HCT116 (cell line): ENCODE results near the gene TMCC1. TPM values are rescaled to one million over a fixed set of nuclear protein-coding genes. Genes with fewer than 3 reads are reported as not detected.
A peak's percentile ranks its signal among the peaks of the same experiment; 100 is the strongest.

Experiments used
- ATAC-seq: fragments of 200-7000 bp; cut with Tn5 transposase; 2 replicates; pipeline ENCODE4 v1.9.1; 2020; ENCODE audit warnings: mild to moderate bottlenecking, moderate library complexity
- BruUV-seq: library from RNA; stranded (reverse); fragments of 400-500 nt; replicated peaks from 2 replicates; lab custom pipeline; 2021; lab: Mats Ljungman, UMichigan
- CTCF ChIA-PET: fragments of 300-600 bp; sonication (Branson Sonifier 250); formaldehyde crosslinking; loops from one replicate; lab custom pipeline; 2021; ENCODE audit warnings: antibody characterized with exemption; lab: Charles Lee
- POLR2A ChIA-PET: fragments of 300-600, 350-600 bp; sonication (Branson Sonifier 250); formaldehyde crosslinking; loops from one replicate; lab custom pipeline; 2021; ENCODE audit warnings: antibody characterized with exemption; lab: Charles Lee
- RAD21 ChIA-PET, 2 experiments: fragments of 300-600 bp; sonication (Branson Sonifier 250); formaldehyde crosslinking; loops; one replicate each; lab custom pipeline; 2023; ENCODE audit warnings: low total read pairs in 2 of 2; ENCODE audit not compliant: uncharacterized antibody in 2 of 2, unreplicated experiment in 2 of 2, low non-redundant PET in 1 of 2; lab: Charles Lee
- DNase-seq: peaks from one replicate; pipeline ENCODE4 v3.0.0-alpha.2; 2010; ENCODE audit warnings: low read depth, low spot score
- H2AFZ ChIP-seq: fragments of 200-600 bp; shearing (Covaris generic), sonication (generic); 2 replicates; pipeline ENCODE4 v1.6.1; 2017; ENCODE audit warnings: low read depth, mixed run types, mixed read lengths, antibody characterized with exemption, low read length; ENCODE audit not compliant: poor library complexity, severe bottlenecking
- H3K27ac ChIP-seq: 2 replicates; pipeline ENCODE4 v1.5.1; 2012; ENCODE audit warnings: low read depth, low read length
- H3K27me3 ChIP-seq: fragments of 200-600 bp; sonication (generic); 2 replicates; pipeline ENCODE4 v1.6.1; 2016; ENCODE audit warnings: mixed run types, low read length, mixed read lengths; ENCODE audit not compliant: insufficient read depth
- H3K36me3 ChIP-seq, 2 experiments: fragments of 200-500 bp in 1 of 2; fragments of 200-600 bp in 1 of 2; sonication (Bioruptor generic) in 1 of 2; sonication (generic) in 1 of 2; 2 replicates each; pipeline versions ENCODE4 v1.5.1 to v1.6.1; 2014 to 2016; ENCODE audit warnings: low read length in 2 of 2, inconsistent platforms in 1 of 2, mixed read lengths in 1 of 2, mixed run types in 1 of 2; ENCODE audit not compliant: insufficient read depth in 2 of 2, control insufficient read depth in 1 of 2
- H3K4me1 ChIP-seq, 2 experiments: fragments of 200-600 bp in 1 of 2; sonication (generic) in 1 of 2; 2 replicates each; pipeline versions ENCODE4 v1.5.1 to v1.6.1; 2012 to 2017; ENCODE audit warnings: low read length in 2 of 2, inconsistent platforms in 1 of 2, mild to moderate bottlenecking in 1 of 2, mixed read lengths in 1 of 2, mixed run types in 1 of 2, moderate library complexity in 1 of 2; ENCODE audit not compliant: insufficient read depth in 2 of 2, control insufficient read depth in 1 of 2
- H3K4me2 ChIP-seq: fragments of 200-600 bp; sonication (generic); 2 replicates; pipeline ENCODE4 v1.6.1; 2017; ENCODE audit warnings: mixed run types, low read length, mixed read lengths
- H3K4me3 ChIP-seq, 2 experiments: fragments of 200-600 bp in 1 of 2; sonication (generic) in 1 of 2; replicated peaks in 1 of 2; 2 replicates each; pipeline ENCODE4 v1.5.1; 2011 to 2016; ENCODE audit warnings: low read length in 2 of 2, control low read depth in 1 of 2, low read depth in 1 of 2, mild to moderate bottlenecking in 1 of 2, mixed read lengths in 1 of 2, mixed run types in 1 of 2
- H3K79me2 ChIP-seq: fragments of 200-600 bp; sonication (generic); 2 replicates; pipeline ENCODE4 v1.6.1; 2017; ENCODE audit warnings: mild to moderate bottlenecking, mixed run types, low read length, moderate library complexity, mixed read lengths; ENCODE audit not compliant: insufficient read depth
- H3K9ac ChIP-seq: fragments of 200-600 bp; sonication (generic); 2 replicates; pipeline ENCODE4 v1.6.1; 2016; ENCODE audit warnings: low read length, mixed read lengths
- H3K9me2 ChIP-seq: fragments of 200-600 bp; sonication (generic), shearing (Covaris generic); 2 replicates; pipeline ENCODE4 v1.6.1; 2017; ENCODE audit warnings: mixed run types, mild to moderate bottlenecking, moderate library complexity; ENCODE audit not compliant: insufficient read depth
- H3K9me3 ChIP-seq, 2 experiments: fragments of 200-500 bp in 1 of 2; fragments of 200-600 bp in 1 of 2; sonication (Bioruptor generic) in 1 of 2; sonication (generic) in 1 of 2; 2 replicates each; pipeline ENCODE4 v1.6.1; 2014 to 2017; ENCODE audit warnings: low read length in 2 of 2, mixed read lengths in 2 of 2, inconsistent platforms in 1 of 2, low read depth in 1 of 2, mild to moderate bottlenecking in 1 of 2, mixed run types in 1 of 2, moderate library complexity in 1 of 2; ENCODE audit not compliant: control insufficient read depth in 1 of 2, insufficient read depth in 1 of 2
- H4K20me1 ChIP-seq: fragments of 200-600 bp; sonication (generic), shearing (Covaris generic); 2 replicates; pipeline ENCODE4 v1.6.1; 2017; ENCODE audit warnings: mixed run types, mild to moderate bottlenecking, moderate library complexity; ENCODE audit not compliant: insufficient read depth
- CTCF ChIP-seq, 3 experiments: fragments of 200-600 bp in 1 of 3; sonication (generic) in 1 of 3; IDR thresholded peaks in 2 of 3; conservative IDR thresholded peaks in 1 of 3; 2 replicates each; pipeline ENCODE4 v1.5.1; 2012 to 2017; ENCODE audit warnings: low read depth in 2 of 3, low read length in 2 of 3, antibody characterized with exemption in 1 of 3, borderline replicate concordance in 1 of 3, control low read depth in 1 of 3, mild to moderate bottlenecking in 1 of 3, mixed read lengths in 1 of 3, mixed run types in 1 of 3, moderate library complexity in 1 of 3; ENCODE audit not compliant: insufficient read depth in 1 of 3
- ELF1 ChIP-seq: IDR thresholded peaks from 2 replicates; pipeline ENCODE4 v1.6.1; 2012; ENCODE audit warnings: low read depth, borderline replicate concordance
- EZH2 ChIP-seq: fragments of 200-600 bp; sonication (generic); IDR thresholded peaks from 2 replicates; pipeline ENCODE4 v1.6.1; 2017; ENCODE audit warnings: antibody characterized with exemption, mixed run types
- EZH2phosphoT487 ChIP-seq: fragments of 200-600 bp; IDR thresholded peaks from 2 replicates; pipeline ENCODE4 v1.6.1; 2018; ENCODE audit warnings: antibody characterized with exemption, borderline replicate concordance
- FOSL1 ChIP-seq: IDR thresholded peaks from 2 replicates; pipeline ENCODE4 v1.6.1; 2012; ENCODE audit warnings: low read depth
- JUND ChIP-seq: IDR thresholded peaks from 2 replicates; pipeline ENCODE4 v1.6.1; 2012
- MAX ChIP-seq: IDR thresholded peaks from 2 replicates; pipeline ENCODE4 v1.6.1; 2012
- POLR2A ChIP-seq: IDR thresholded peaks from 2 replicates; pipeline ENCODE4 v1.7.0; 2011; ENCODE audit warnings: borderline replicate concordance; ENCODE audit not compliant: insufficient read depth, insufficient read length; ENCODE audit errors: extremely low read depth
- RAD21 ChIP-seq: IDR thresholded peaks from 2 replicates; pipeline ENCODE4 v1.6.1; 2012; ENCODE audit warnings: low read depth, mild to moderate bottlenecking
- SIN3A ChIP-seq: IDR thresholded peaks from 2 replicates; pipeline ENCODE4 v1.6.1; 2012; ENCODE audit warnings: low read depth
- SP1 ChIP-seq: IDR thresholded peaks from 2 replicates; pipeline ENCODE4 v1.6.1; 2012; ENCODE audit warnings: low read depth
- TCF7L2 ChIP-seq: IDR thresholded peaks from 2 replicates; pipeline ENCODE4 v1.7.0; 2011; ENCODE audit warnings: borderline replicate concordance, inconsistent platforms; ENCODE audit not compliant: insufficient read depth, insufficient read length; ENCODE audit errors: extremely low read depth
- ZFX ChIP-seq: fragments of 450-650 bp; IDR thresholded peaks from 2 replicates; pipeline ENCODE4 v1.6.1; 2017
- ZNF274 ChIP-seq: fragments of 200-500 bp; sonication (Bioruptor generic); IDR thresholded peaks from 2 replicates; pipeline ENCODE4 v1.6.1; 2014; ENCODE audit warnings: mild to moderate bottlenecking, low read depth, low read length, inconsistent platforms
- intact Hi-C: fragments of 100-400 bp; cut with micrococcal nuclease; formaldehyde crosslinking; loops from 2 replicates; pipeline ENCODE4 v1.10.0; 2022
- total RNA-seq: library from RNA; stranded (reverse); gene quantifications from one replicate; pipeline ENCODE4 v1.2.1, GENCODE V29; 2021; ENCODE audit not compliant: unreplicated experiment
- TF ChIP-seq, protein P1 (sequence below): IDR thresholded peaks from 2 replicates; pipeline ENCODE4 v1.6.1; 2011; ENCODE audit warnings: mild to moderate bottlenecking, low read length, moderate library complexity; ENCODE audit not compliant: insufficient replicate concordance; ENCODE audit errors: extremely low read depth

The TMCC1 gene
- total RNA-seq, 1 experiment from 2014 or later: 32.5 TPM

- Histone ChIP-seq H3K9me3 (no peaks in the 10 kb centered on the region), H3K27ac (peak overlapping the region; percentile 79), H3K79me2 (peaks cover 14% of the 10 kb centered on the region; the same call in 1 of the 2 replicates), H3K4me3 (peak overlapping the region in 1 of 2 experiments; percentile 43; a peak in 1 of 4 replicates), H3K27me3 (no peaks in the 10 kb centered on the region), H3K9me2 (no peaks in the 10 kb centered on the region), H3K9ac (peak overlapping the region; percentile 60), H2AFZ (no peak overlapping the region), H3K36me3 (no peaks in the 10 kb centered on the region)
- POLR2A ChIA-PET: interaction anchor here (1.0 to 1.2 kb wide), 2 partner anchors 9 to 17 kb away, joined by 3 read pairs; no protein-coding TSS in a partner anchor
- no peak for ATAC-seq
- RAD21 ChIA-PET: no interaction called here
- intact Hi-C loops: loop anchor here (2.0 kb wide), 1 partner anchor 131 kb away; no protein-coding TSS in a partner anchor
- DNase-seq: no peak
- CTCF ChIA-PET: interaction anchor here (1.8 kb wide), 1 partner anchor 14 kb away, joined by 4 read pairs; no protein-coding TSS in a partner anchor
- TF ChIP-seq SP1 (no peak), MAX (no peak), ZNF274 (no peak), POLR2A (no peak), EZH2 (no peak), EZH2phosphoT487 (no peak), SIN3A (no peak), ZFX (no peak), FOSL1 (peak; percentile 34; the same call in 1 of the 2 replicates)
- TF ChIP-seq, all 23 proteins: peak for 1
- Histone ChIP-seq H4K20me1 (no peaks in the 10 kb centered on the region), H3K4me2 (peak overlapping the region; percentile 81), H3K4me1 (peaks cover 71 to 82% of the 10 kb centered on the region in 2 experiments)
- BruUV-seq: no TSS peak
Observed at GRCh38 chr3:129663930-129664646, 229.4 kb downstream of the TMCC1 start.

DNA sequence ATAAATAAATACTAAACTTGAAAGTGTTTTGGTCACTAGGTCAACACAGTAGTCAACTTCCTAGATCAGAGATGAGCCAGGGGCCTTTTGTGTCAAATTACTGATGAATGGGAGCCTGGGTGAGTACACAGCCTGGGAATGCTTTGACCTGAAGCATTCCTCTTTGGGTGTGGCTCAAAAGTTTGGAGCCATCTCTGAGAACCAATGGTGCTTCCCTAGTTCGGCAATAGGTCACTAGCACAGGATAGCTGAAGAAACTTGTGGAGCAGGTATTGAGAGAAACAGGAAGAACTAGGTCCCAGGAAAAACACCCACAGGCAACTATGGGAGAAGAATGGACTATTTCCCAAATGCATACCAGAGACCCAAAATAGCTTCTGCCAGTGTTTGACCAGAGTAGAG is 230.5 kb downstream of the TMCC1 start:
- POLR2A ChIA-PET: interaction anchor here (1.0 kb wide), 1 partner anchor 8 kb away, joined by 3 read pairs; no protein-coding TSS in a partner anchor
- Histone ChIP-seq H3K27ac (peak overlapping the region; percentile 79), H3K9me2 (no peaks in the 10 kb centered on the region), H3K9me3 (no peaks in the 10 kb centered on the region), H4K20me1 (no peaks in the 10 kb centered on the region), H3K27me3 (no peaks in the 10 kb centered on the region), H2AFZ (no peak overlapping the region), H3K36me3 (no peaks in the 10 kb centered on the region), H3K79me2 (peaks cover 14% of the 10 kb centered on the region; the same call in 1 of the 2 replicates), H3K9ac (peak overlapping the region; percentile 60), H3K4me2 (peak overlapping the region; percentile 81), H3K4me1 (peaks cover 80 to 93% of the 10 kb centered on the region in 2 experiments), H3K4me3 (peak overlapping the region; percentile 6 to 43; a peak in 2 of 4 replicates)
- no TSS peak for BruUV-seq
- ATAC-seq (peak; percentile 92), DNase-seq (peak; percentile 93)
- RAD21 ChIA-PET: no interaction called here
- CTCF ChIA-PET: no interaction called here
- intact Hi-C loops: loop anchor here (2.0 kb wide), 1 partner anchor 132 kb away; no protein-coding TSS in a partner anchor
- TF ChIP-seq TCF7L2 (no peak), POLR2A (no peak), CTCF (IDR thresholded peaks at IDR 0.05 in 2 of 3, conservative IDR thresholded peaks at IDR 0.05 in 1 of 3; ENCODE audit: borderline replicate concordance in 1 of 3, insufficient read depth in 1 of 3, low read depth in 2 of 3, low read length in 2 of 3) (no peak), ELF1 (0 out of 2 replicates have a peak, but pooled peaks have one; percentile 44), EZH2phosphoT487 (no peak), JUND (peak; percentile 78), RAD21 (peak; percentile 49; the same call in 1 of the 2 replicates)
- TF ChIP-seq, protein P1, sequence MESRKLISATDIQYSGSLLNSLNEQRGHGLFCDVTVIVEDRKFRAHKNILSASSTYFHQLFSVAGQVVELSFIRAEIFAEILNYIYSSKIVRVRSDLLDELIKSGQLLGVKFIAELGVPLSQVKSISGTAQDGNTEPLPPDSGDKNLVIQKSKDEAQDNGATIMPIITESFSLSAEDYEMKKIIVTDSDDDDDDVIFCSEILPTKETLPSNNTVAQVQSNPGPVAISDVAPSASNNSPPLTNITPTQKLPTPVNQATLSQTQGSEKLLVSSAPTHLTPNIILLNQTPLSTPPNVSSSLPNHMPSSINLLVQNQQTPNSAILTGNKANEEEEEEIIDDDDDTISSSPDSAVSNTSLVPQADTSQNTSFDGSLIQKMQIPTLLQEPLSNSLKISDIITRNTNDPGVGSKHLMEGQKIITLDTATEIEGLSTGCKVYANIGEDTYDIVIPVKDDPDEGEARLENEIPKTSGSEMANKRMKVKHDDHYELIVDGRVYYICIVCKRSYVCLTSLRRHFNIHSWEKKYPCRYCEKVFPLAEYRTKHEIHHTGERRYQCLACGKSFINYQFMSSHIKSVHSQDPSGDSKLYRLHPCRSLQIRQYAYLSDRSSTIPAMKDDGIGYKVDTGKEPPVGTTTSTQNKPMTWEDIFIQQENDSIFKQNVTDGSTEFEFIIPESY: peak; percentile 35
